Fibroblast of the aortic adventitia (primary cell): ENCODE results near the gene ATP7B. TPM values are rescaled to one million over a fixed set of nuclear protein-coding genes. Genes with fewer than 3 reads are reported as not detected.

Source experiments
- DNase-seq: peaks from one replicate; pipeline ENCODE4 v3.0.0-alpha.2; 2010; ENCODE audit warnings: low read depth
- H3K4me3 ChIP-seq: 2 replicates; pipeline ENCODE4 v1.5.1; 2011; ENCODE audit warnings: low read depth, mild to moderate bottlenecking, control low read depth, low read length, moderate library complexity
- CTCF ChIP-seq: IDR thresholded peaks from 2 replicates; pipeline ENCODE4 v1.5.1; 2011; ENCODE audit warnings: mild to moderate bottlenecking, low read length, control low read depth, inconsistent platforms; ENCODE audit not compliant: insufficient read depth
- total RNA-seq: library from RNA; depleted of rRNA; stranded (reverse); fragments of >200 nt; gene quantifications from 2 replicates; pipeline ENCODE4 v1.2.3, GENCODE V29; 2012; ENCODE audit warnings: low replicate concordance

The ATP7B gene
- total RNA-seq, 1 donor = 1.5 TPM

- no peak for DNase-seq
- TF ChIP-seq CTCF = no peak
- H3K4me3 ChIP-seq = no peak overlapping the region
These were observed 39.5 kb downstream of the ATP7B start for GRCh38 chr13:51971520-51972426.

GRCh38 chr13:51970349-51970748 is 40.9 kb downstream of the ATP7B start:
- no peak for DNase-seq
- TF ChIP-seq CTCF = no peak

GRCh38 chr13:51967482-51968446 is 43.5 kb downstream of the ATP7B start:
- no peak overlapping the region for H3K4me3 ChIP-seq
- no peak for DNase-seq
- no peak for TF ChIP-seq CTCF

More at GRCh38 chr13:51970349-51970748, 40.9 kb downstream of the ATP7B start:
- no peak overlapping the region for H3K4me3 ChIP-seq

GRCh38 chr13:51966186-51966585 is 45.1 kb downstream of the ATP7B start:
- no peak overlapping the region for H3K4me3 ChIP-seq
- no peak for DNase-seq
- no peak for TF ChIP-seq CTCF

GRCh38 chr13:51961493-51962403 is 49.5 kb downstream of the ATP7B start:
- no peak for DNase-seq
- TF ChIP-seq CTCF = no peak
- no peak overlapping the region for H3K4me3 ChIP-seq

- H3K4me3 ChIP-seq = no peak overlapping the region
- TF ChIP-seq CTCF = no peak
- no peak for DNase-seq
These were observed 50.5 kb downstream of the ATP7B start for GRCh38 chr13:51960766-51961165.
